Astrocyte (in vitro differentiated cells and primary cell): ENCODE measurements around the gene SAMD9L. TPM values are rescaled to one million over a fixed set of nuclear protein-coding genes. Genes with fewer than 3 reads are reported as not detected.

Experiments
- DNase-seq: peaks from one replicate; pipeline ENCODE4 v3.0.0-alpha.2; 2010; ENCODE audit warnings: low read depth
- FAIRE-seq: peaks from 2 replicates; lab custom pipeline; 2011; peaks lifted over from hg19 to GRCh38; lab: Jason Lieb, UNC
- H2AFZ ChIP-seq: 2 replicates; pipeline ENCODE4 v1.6.0; 2012; ENCODE audit warnings: low read depth, low read length, inconsistent platforms
- H3K27ac ChIP-seq: 2 replicates; pipeline ENCODE4 v1.5.1; 2011; ENCODE audit warnings: low read depth, low read length, inconsistent platforms
- H3K27me3 ChIP-seq: 2 replicates; pipeline ENCODE4 v1.6.0; 2011; ENCODE audit warnings: low read length, inconsistent platforms; ENCODE audit not compliant: insufficient read depth
- H3K36me3 ChIP-seq: 2 replicates; pipeline ENCODE4 v1.5.1; 2011; ENCODE audit warnings: low read length, inconsistent platforms; ENCODE audit not compliant: insufficient read depth
- H3K4me1 ChIP-seq: 2 replicates; pipeline ENCODE4 v1.5.1; 2011; ENCODE audit warnings: low read length, inconsistent platforms; ENCODE audit not compliant: insufficient read depth
- H3K4me2 ChIP-seq: 2 replicates; pipeline ENCODE4 v1.6.0; 2012; ENCODE audit warnings: low read length, inconsistent platforms
- H3K4me3 ChIP-seq: 2 replicates; pipeline ENCODE4 v1.5.1; 2011; ENCODE audit warnings: low read depth, mild to moderate bottlenecking, low read length, inconsistent platforms; ENCODE audit not compliant: insufficient read depth
- H3K79me2 ChIP-seq: 2 replicates; pipeline ENCODE4 v1.6.0; 2012; ENCODE audit warnings: mild to moderate bottlenecking, low read length, inconsistent platforms; ENCODE audit not compliant: insufficient read depth
- H3K9ac ChIP-seq: 2 replicates; pipeline ENCODE4 v1.6.0; 2012; ENCODE audit warnings: mild to moderate bottlenecking, low read length, inconsistent platforms
- H3K9me3 ChIP-seq: 2 replicates; pipeline ENCODE4 v1.5.1; 2012; ENCODE audit warnings: low read depth, mild to moderate bottlenecking, low read length, inconsistent platforms; ENCODE audit not compliant: insufficient read depth
- H4K20me1 ChIP-seq: 2 replicates; pipeline ENCODE4 v1.6.0; 2012; ENCODE audit warnings: low read length, inconsistent platforms; ENCODE audit not compliant: insufficient read depth
- H3K27ac Mint-ChIP-seq: one replicate; pipeline ENCODE4 v1.8.0; 2021; ENCODE audit warnings: mild to moderate bottlenecking, mixed read lengths; ENCODE audit not compliant: unreplicated experiment
- H3K27me3 Mint-ChIP-seq: one replicate; pipeline ENCODE4 v1.8.0; 2021; ENCODE audit warnings: low read depth, mixed read lengths; ENCODE audit not compliant: unreplicated experiment
- H3K36me3 Mint-ChIP-seq: one replicate; pipeline ENCODE4 v1.8.0; 2021; ENCODE audit warnings: low read depth, mixed read lengths; ENCODE audit not compliant: unreplicated experiment
- H3K4me1 Mint-ChIP-seq: one replicate; pipeline ENCODE4 v1.8.0; 2021; ENCODE audit warnings: low read depth, mixed read lengths; ENCODE audit not compliant: unreplicated experiment
- H3K4me3 Mint-ChIP-seq: one replicate; pipeline ENCODE4 v1.8.0; 2021; ENCODE audit warnings: mild to moderate bottlenecking, moderate library complexity, mixed read lengths; ENCODE audit not compliant: unreplicated experiment
- H3K9me3 Mint-ChIP-seq: one replicate; pipeline ENCODE4 v1.8.0; 2021; ENCODE audit warnings: mild to moderate bottlenecking, mixed read lengths; ENCODE audit not compliant: unreplicated experiment
- EZH2 ChIP-seq: IDR thresholded peaks from 2 replicates; pipeline ENCODE4 v1.6.1; 2012; ENCODE audit warnings: mild to moderate bottlenecking, low read length, inconsistent platforms; ENCODE audit not compliant: insufficient read depth
- total RNA-seq: library from RNA; stranded (reverse); gene quantifications from 2 replicates; pipeline ENCODE4 v1.2.1, GENCODE V29; 2021
- TF ChIP-seq, protein P1 (sequence below): IDR thresholded peaks from 2 replicates; pipeline ENCODE4 v1.5.1; 2011; ENCODE audit warnings: low read depth, mild to moderate bottlenecking, inconsistent platforms, low read length, moderate library complexity; ENCODE audit not compliant: insufficient read depth

The SAMD9L gene
- total RNA-seq, 1 donor from 2014 or later: 45.2 TPM

DNA sequence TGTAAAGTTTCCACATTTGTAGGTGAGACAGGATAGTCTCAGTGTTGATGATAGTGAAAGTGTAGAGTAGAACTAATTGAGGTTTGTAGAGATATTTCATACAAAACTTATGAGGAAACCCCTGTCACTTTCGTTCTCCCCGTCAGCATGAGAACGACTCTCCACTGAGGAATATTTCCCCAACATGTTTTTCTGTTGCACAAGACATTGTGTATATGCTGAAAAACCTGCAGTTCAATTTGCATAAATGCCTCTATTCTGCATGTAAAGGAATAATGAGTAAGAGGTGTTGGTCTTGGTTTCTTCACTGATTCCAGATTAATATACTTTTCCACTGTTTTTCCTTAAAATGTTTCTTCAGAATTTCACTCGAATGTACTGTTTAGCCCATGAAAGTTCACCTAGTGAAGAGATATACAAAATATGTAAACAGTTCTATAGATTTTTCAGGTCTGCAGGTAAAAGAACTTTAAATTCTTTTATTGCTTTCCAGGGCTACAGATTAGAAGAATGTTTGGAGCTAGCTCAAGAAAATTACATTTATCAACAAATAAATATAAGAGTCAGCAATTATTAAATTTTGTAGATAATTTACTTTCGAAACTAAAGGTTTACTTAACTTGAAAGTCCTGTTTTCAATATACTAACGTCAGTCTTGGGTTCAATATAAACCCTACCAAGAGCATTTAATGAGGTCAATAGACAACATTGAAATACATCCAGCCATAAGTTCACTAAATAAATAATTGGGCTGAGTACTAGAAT, 40.9 kb upstream of the SAMD9L start:
- Mint-ChIP-seq H3K27me3 (peaks cover 20% of the 10 kb centered on the region), H3K4me3 (no peak overlapping the region), H3K27ac (no peak overlapping the region), H3K4me1 (peaks cover 1% of the 10 kb centered on the region), H3K36me3 (no peaks in the 10 kb centered on the region), H3K9me3 (no peaks in the 10 kb centered on the region)
- H4K20me1 ChIP-seq: no peaks in the 10 kb centered on the region
- no peaks in the 10 kb centered on the region for H3K36me3 ChIP-seq
- H3K79me2 ChIP-seq: no peaks in the 10 kb centered on the region
- no peaks in the 10 kb centered on the region for H3K4me1 ChIP-seq
- FAIRE-seq (no peak), DNase-seq (no peak)
- H3K4me2 ChIP-seq: no peak overlapping the region
- H3K9ac ChIP-seq: no peak overlapping the region
- no peak overlapping the region for H3K4me3 ChIP-seq
- peaks cover 9% of the 10 kb centered on the region for H3K27me3 ChIP-seq
- no peaks in the 10 kb centered on the region for H3K9me3 ChIP-seq
- no peak overlapping the region for H3K27ac ChIP-seq
- H2AFZ ChIP-seq: no peak overlapping the region
- no peak for TF ChIP-seq EZH2
- TF ChIP-seq, protein P1, sequence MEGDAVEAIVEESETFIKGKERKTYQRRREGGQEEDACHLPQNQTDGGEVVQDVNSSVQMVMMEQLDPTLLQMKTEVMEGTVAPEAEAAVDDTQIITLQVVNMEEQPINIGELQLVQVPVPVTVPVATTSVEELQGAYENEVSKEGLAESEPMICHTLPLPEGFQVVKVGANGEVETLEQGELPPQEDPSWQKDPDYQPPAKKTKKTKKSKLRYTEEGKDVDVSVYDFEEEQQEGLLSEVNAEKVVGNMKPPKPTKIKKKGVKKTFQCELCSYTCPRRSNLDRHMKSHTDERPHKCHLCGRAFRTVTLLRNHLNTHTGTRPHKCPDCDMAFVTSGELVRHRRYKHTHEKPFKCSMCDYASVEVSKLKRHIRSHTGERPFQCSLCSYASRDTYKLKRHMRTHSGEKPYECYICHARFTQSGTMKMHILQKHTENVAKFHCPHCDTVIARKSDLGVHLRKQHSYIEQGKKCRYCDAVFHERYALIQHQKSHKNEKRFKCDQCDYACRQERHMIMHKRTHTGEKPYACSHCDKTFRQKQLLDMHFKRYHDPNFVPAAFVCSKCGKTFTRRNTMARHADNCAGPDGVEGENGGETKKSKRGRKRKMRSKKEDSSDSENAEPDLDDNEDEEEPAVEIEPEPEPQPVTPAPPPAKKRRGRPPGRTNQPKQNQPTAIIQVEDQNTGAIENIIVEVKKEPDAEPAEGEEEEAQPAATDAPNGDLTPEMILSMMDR: no peak

DNA sequence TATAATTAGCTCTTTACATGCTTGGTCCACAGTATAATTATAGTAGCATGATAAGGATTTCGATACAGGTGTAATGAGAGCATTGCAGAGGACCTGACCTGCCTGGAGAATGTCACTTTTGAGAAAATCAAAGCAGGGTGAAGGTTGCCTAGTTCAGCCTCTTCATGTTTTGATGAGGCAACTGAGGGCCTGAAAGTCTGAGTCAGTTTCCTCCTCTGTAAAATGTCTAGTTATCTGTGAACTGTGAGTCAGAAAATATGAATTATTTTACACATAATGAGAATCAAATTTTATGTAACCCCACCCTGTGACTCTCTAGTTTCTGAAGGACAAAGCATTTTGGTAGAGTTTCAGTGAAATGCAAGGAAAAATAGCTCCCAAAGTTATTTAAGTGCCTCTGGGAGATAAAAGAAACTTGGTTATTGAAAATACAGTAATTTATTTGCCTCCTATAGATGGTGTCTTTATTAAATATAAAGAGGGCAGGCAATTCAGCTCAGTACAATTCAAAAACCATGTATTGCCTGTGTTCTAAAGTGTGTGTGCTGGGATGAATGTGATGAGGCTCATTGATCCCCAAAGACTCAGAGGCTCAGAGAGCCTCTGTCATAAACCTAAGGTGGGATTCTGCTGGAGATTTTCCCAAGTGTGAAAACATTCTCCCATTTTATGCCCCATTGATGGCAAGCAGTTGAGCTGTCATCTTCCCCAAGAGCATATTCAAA, 37.3 kb upstream of the SAMD9L start:
- FAIRE-seq: no peak
- Histone ChIP-seq H3K27ac (no peak overlapping the region), H3K79me2 (no peaks in the 10 kb centered on the region), H4K20me1 (no peaks in the 10 kb centered on the region), H3K4me3 (no peak overlapping the region), H3K9me3 (no peaks in the 10 kb centered on the region), H3K27me3 (peaks cover 11% of the 10 kb centered on the region), H3K36me3 (no peaks in the 10 kb centered on the region), H3K4me2 (no peak overlapping the region), H3K9ac (no peak overlapping the region), H3K4me1 (no peaks in the 10 kb centered on the region), H2AFZ (no peak overlapping the region)
- peaks cover 14% of the 10 kb centered on the region for H3K27me3 Mint-ChIP-seq
- peaks cover 6% of the 10 kb centered on the region for H3K4me1 Mint-ChIP-seq
- no peaks in the 10 kb centered on the region for H3K9me3 Mint-ChIP-seq
- no peak overlapping the region for H3K4me3 Mint-ChIP-seq
- H3K36me3 Mint-ChIP-seq: no peaks in the 10 kb centered on the region
- TF ChIP-seq, protein P1: no peak
- TF ChIP-seq EZH2: no peak
- H3K27ac Mint-ChIP-seq: no peak overlapping the region
- no peak for DNase-seq
